Amygdala (tissue), 56 donors: ENCODE data around the gene ARHGAP33.
A peak's percentile ranks its signal among the peaks of the same experiment; 100 is the strongest.
"Not testable (repeated sequence)": the region's sequence is repeated elsewhere in the genome, so short reads cannot be mapped to it uniquely, and the experiment has no call there.

Experiments
- DNase-seq, 56 donors: peaks; one replicate each; lab custom pipeline; 2025; lab: John Stamatoyannopoulos, UW

ARHGAP33 gene

DNA sequence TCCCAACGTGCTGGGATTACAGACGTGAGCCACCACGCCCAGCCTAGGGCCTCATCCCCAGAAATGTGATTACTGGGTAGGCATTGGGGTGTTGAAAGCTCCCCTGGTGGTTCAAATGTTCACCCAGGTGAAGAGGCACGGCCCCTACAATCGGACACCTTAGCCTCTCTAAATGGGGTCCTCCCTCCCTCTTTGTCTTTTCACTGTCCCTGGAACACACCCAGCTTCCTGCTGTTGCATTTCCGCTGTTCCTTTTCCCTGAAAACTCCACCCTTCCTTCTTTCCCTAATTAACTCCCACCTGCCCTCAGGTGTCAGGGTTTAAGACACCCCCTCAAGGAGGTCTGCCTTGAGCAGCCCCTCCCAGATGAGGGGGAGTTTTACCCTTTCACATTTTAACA lies 40.9 kb downstream of the ARHGAP33 start:
- DNase-seq = no peak

GRCh38 chr19:35816846-35817245 lies 41.5 kb downstream of the ARHGAP33 start:
- DNase-seq = no peak

DNA sequence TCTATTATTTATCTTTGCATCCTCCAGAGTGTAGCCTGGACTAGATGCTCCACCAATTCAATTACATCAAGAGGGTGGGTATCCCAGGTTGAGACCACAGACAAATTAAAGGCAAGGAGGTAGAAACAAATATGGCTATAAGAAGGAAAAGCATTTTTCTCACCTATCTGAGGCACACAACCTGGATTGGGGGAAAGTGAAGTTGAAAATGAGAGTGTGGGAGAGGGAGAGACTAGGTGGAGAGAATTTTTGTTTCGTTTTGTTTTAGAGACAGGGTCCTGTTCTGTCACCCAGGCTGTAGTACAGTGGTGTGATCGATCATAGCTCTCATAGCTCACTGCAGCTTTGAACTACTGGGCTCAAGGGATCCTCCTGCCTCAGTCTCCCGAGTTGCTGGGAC lies 43.1 kb downstream of the ARHGAP33 start:
- DNase-seq = no peak

GRCh38 chr19:35822579-35822978 lies 47.2 kb downstream of the ARHGAP33 start:
- DNase-seq = no peak

GRCh38 chr19:35824150-35824549 lies 48.8 kb downstream of the ARHGAP33 start:
- DNase-seq = no peak

DNA sequence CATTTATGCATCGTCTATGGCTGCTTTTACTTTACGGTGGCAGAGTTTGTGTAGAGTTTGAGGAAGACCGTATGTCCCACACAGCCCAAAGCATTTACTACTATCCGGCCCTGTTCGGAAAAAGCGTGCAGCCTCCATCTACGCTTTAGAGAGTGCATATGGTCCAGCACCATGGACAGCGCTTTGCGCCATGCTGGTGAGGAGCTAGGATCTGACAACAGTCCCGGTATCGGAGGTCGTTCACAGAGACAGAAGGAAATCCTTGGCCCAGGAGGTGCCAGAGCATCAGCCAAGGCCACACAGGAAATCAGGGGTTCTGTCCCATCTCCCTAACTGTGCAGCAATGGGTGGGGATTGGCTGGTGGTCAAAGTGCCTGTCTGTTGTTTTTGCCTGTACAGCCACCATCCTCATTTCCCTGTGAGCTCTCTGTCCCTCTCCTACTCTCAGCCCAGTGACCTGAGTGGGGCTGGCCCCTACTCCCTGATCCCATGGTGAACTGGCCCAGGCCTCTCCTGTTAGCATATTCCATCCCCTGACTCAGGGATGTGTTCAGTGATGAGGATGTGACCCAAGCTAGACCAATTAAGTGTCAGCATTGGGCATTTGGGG lies 53.4 kb downstream of the ARHGAP33 start:
- peak in 20 of 56 donors; percentile 0 to 69 (median 21) for DNase-seq

DNA sequence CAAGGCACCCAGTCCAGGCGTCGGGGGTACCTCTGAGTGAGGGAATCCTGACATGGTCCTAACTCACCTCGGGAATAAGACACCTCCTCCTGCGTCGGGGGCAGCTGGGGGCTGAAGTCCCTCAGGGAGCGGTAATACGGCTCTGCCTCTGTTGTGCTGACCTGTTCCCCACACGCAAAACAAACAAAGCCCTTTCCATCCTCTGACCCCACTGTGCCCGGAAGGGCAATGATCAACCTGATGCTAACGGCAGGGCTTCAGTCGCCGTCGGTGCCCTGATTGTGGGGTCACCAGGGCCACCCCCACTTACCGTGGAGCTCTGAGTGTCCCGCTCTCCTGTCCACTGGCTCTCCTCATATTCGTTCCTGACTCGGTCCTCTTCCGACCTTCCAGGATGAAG lies 55.6 kb downstream of the ARHGAP33 start:
- DNase-seq = no peak

DNA sequence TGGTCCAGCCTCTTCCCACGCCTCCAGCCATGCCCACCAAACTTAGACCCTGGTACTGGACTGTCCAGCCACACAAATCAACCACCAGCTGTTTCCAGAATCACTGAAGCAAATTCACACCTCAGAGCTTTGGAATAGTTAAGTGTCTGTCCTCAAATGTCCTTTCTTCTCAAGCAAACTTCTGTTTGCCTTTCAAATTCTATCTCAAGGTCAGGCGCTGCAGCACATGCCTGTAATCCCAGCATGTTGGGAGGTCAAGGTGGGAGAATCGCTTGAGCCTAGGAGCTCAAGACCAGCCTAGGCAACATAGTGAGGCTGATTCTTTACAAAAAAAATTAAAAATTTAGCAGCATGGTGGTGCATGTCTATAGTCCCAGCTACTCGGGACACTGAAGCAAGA lies 56.7 kb downstream of the ARHGAP33 start:
- DNase-seq = no peak

DNA sequence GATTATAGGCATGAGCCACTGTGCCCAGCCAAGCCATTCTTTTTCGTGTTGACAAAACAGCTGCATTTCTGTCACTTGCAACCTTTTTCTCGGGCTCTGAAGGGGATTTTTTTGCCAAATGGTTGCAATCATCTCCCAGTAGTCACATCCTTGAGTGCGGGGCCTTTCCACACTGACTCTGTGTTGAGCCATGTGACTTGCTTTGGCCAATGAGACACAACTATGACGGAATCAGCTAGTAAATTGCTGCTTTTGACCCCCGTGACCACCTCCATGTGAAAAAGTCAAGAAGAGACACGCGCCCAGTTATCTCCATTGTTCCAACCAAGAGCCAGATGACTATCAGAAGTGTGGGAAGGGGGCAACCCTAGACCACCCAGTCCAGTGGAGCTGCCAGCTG lies 58.6 kb downstream of the ARHGAP33 start:
- DNase-seq = no peak

DNA sequence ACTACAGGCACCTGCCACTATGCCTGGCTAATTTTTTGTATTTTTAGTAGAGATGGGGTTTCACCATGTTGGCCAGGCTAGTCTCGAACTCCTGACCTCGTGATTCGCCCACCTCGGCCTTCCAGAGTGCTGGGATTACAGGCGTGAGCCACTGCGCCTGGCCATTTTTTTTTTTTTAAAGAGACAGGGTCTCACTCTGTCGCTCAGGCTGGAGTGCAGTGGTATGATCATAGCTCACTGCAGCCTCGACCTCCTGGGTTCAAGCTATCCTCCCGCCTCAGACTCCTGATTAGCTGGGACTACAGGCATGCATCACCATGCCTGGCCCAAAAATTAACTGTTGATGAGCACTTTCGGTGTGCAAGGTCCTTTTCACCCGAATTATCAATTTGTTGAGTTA lies 60.7 kb downstream of the ARHGAP33 start:
- not testable (repeated sequence) for DNase-seq
